ENCODE results near the gene ADH1B. TPM values are rescaled to one million over a fixed set of nuclear protein-coding genes. Genes with fewer than 3 reads are reported as not detected.
A peak's percentile ranks its signal among the peaks of the same experiment; 100 is the strongest.
"Not testable (repeated sequence)": the region's sequence is repeated elsewhere in the genome, so short reads cannot be mapped to it uniquely, and the experiment has no call there.

The ADH1B gene
- total and polyA plus RNA-seq, 9 donors, result 67.5 to 415 (median 193) TPM

- intact Hi-C loops (cut with DNase I), result no loop called here
- no peak for DNase-seq
- no peaks in the 10 kb centered on the region for H3K36me3 ChIP-seq
- H3K27ac ChIP-seq, result no peak overlapping the region
- WGBS, 3 donors, result 90 to 100% (median 97%) methylated on average over 1 of the region's 1 CpG
- peaks cover 8% of the 10 kb centered on the region for H3K4me1 ChIP-seq (ENCODE audit: insufficient read depth)
- H3K9me3 ChIP-seq, result no peaks in the 10 kb centered on the region
- H3K27me3 ChIP-seq, result no peaks in the 10 kb centered on the region
- no peak overlapping the region for H3K4me3 ChIP-seq
- TF ChIP-seq POLR2A (IDR thresholded peaks at IDR 0.05) (no peak), EP300 (IDR thresholded peaks at IDR 0.05) (no peak), CTCF (IDR thresholded peaks at IDR 0.05) (no peak)
Observed at GRCh38 chr4:99356992-99357391, 35.8 kb upstream of the ADH1B start.

- H3K4me1 ChIP-seq (ENCODE audit: insufficient read depth); H3K27ac ChIP-seq; H3K4me3 ChIP-seq; H3K27me3 ChIP-seq; H3K9me3 ChIP-seq; DNase-seq; H3K36me3 ChIP-seq; intact Hi-C loops (cut with DNase I): not testable (repeated sequence)
- WGBS, 3 donors, result 73 to 86% (median 85%) methylated on average over 10 of the region's 10 CpGs
Observed at GRCh38 chr4:99356149-99356548, 34.9 kb upstream of the ADH1B start.

- intact Hi-C loops (cut with DNase I), result no loop called here
- 25 to 29% (median 28%) methylated on average over 10 of the region's 10 CpGs for WGBS, 3 donors
- Histone ChIP-seq H3K27me3 (no peaks in the 10 kb centered on the region), H3K27ac (peak within 1 kb of the TSS in 1 of 2 donors; percentile 18), H3K4me3 (peak within 1 kb of the TSS; percentile 0), H3K36me3 (no peaks in the 10 kb centered on the region), H3K4me1 (ENCODE audit: insufficient read depth) (peaks cover 8% of the 10 kb centered on the region), H3K9me3 (no peaks in the 10 kb centered on the region)
- DNase-seq, result no peak
- TF ChIP-seq CTCF (IDR thresholded peaks at IDR 0.05) (no peak), POLR2A (IDR thresholded peaks at IDR 0.05) (no peak), EP300 (IDR thresholded peaks at IDR 0.05) (no peak)
Observed at GRCh38 chr4:99352602-99353537, 31.7 kb upstream of the ADH1B start, which contains the start of gene ADH1C. Gene ADH1C (minus strand): TSS chr4:99352746. CDS start chr4:99352675, 71 bp downstream.

DNA sequence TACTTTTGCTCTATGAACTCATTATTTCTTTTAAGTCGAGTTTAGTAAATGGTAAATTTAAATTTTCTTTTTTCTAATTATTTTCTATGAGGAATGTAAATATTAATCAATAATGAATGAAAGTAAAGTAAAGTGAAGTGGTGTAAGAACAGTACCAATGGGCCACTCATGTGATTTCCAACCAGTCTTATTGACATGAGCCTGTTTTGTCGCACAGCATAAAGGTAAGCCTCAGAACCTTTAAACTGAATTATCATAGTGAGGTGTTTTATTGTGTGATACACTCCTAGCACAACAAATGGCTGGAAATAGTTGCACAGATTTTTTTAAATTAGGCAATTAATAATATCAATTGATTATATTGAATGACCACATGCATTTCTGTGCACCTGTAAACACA, 30.3 kb upstream of the ADH1B start:
- Histone ChIP-seq H3K9me3 (no peaks in the 10 kb centered on the region), H3K27me3 (no peaks in the 10 kb centered on the region), H3K4me1 (ENCODE audit: insufficient read depth) (peaks cover 8% of the 10 kb centered on the region), H3K27ac (no peak overlapping the region), H3K36me3 (no peaks in the 10 kb centered on the region), H3K4me3 (no peak overlapping the region)
- intact Hi-C loops (cut with DNase I), result no loop called here
- DNase-seq, result no peak
- no peak for TF ChIP-seq CTCF (IDR thresholded peaks at IDR 0.05)
- TF ChIP-seq POLR2A (IDR thresholded peaks at IDR 0.05), result no peak
- no peak for TF ChIP-seq EP300 (IDR thresholded peaks at IDR 0.05)
- WGBS, 3 donors, result 90 to 93% (median 91%) methylated on average over 2 of the region's 2 CpGs

DNA sequence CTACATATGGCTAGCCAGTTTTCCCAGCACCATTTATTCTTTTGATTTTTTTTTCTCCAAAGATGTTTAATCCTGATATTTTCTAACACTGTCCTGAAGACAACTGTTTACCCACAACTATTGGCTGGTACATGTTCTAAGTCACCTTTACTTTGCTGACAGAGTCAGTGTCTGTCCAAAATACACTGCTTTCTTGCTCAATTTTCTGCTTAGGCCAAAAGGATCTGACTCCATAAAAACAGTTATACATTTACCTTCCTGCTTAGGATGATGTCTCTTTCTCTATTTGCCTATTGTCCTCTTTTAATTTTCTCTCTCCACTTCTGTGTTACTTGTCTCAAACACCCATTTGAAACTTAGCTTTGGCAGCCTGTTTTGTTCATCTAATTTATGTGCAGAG, 28.1 kb upstream of the ADH1B start:
- DNase-seq, result no peak
- H3K4me1 ChIP-seq (ENCODE audit: insufficient read depth), result peaks cover 8% of the 10 kb centered on the region
- TF ChIP-seq POLR2A (IDR thresholded peaks at IDR 0.05), result no peak
- TF ChIP-seq EP300 (IDR thresholded peaks at IDR 0.05), result no peak
- TF ChIP-seq CTCF (IDR thresholded peaks at IDR 0.05), result no peak
- H3K27ac ChIP-seq, result no peak overlapping the region
- intact Hi-C loops (cut with DNase I), result no loop called here
- H3K36me3 ChIP-seq, result no peaks in the 10 kb centered on the region
- no peaks in the 10 kb centered on the region for H3K9me3 ChIP-seq
- H3K4me3 ChIP-seq, result no peak overlapping the region
- H3K27me3 ChIP-seq, result no peaks in the 10 kb centered on the region

DNA sequence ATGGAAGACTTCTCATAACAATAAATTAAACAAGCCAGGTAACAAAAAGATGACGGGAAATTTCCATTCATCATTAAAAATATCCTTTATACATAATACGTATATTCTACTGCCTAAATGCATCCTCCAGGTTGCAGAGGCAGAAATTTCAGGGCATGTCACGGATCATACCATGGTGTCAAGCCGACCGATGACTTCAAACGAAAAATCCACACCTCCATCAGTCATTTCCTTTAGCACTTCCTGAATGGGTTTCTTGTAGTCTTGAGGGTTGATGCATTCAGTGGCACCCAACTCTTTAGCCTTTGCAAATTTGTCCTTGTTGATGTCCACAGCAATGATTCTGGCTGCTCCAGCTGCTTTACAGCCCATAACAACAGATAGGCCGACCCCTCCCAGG, 21.4 kb upstream of the ADH1B start:
- H3K9me3 ChIP-seq; H3K4me1 ChIP-seq (ENCODE audit: insufficient read depth); DNase-seq; H3K4me3 ChIP-seq; H3K27ac ChIP-seq; intact Hi-C loops (cut with DNase I); H3K36me3 ChIP-seq; H3K27me3 ChIP-seq: not testable (repeated sequence)
- 92 to 96% (median 94%) methylated on average over 7 of the region's 7 CpGs for WGBS, 3 donors
